ENCODE data around the gene DSC1.
A peak's percentile ranks its signal among the peaks of the same experiment; 100 is the strongest.

Gene DSC1

GRCh38 chr18:31102025-31102684, 60.5 kb downstream of the DSC1 start, which contains the start of gene DSC2:
Gene DSC2 (minus strand): TSS chr18:31102421. CDS start chr18:31101971, 450 bp downstream.
- in situ Hi-C loops (cut with HindIII; ENCODE audit: low sequenced_read_pairs), result no loop called here
- TF ChIP-seq CTCF (IDR thresholded peaks at IDR 0.05; ENCODE audit: low read depth, low read length, missing control alignments), result no peak
- peak within 1 kb of the TSS; percentile 57 for H3K4me3 ChIP-seq (ENCODE audit: low read depth, low read length)
- no peak for DNase-seq (ENCODE audit: low read depth)

- in situ Hi-C loops (cut with HindIII; ENCODE audit: low sequenced_read_pairs), result no loop called here
- TF ChIP-seq CTCF (IDR thresholded peaks at IDR 0.05; ENCODE audit: low read depth, low read length, missing control alignments), result no peak
- DNase-seq (ENCODE audit: low read depth), result no peak
- peak overlapping the region; percentile 57 for H3K4me3 ChIP-seq (ENCODE audit: low read depth, low read length)
Observed at GRCh38 chr18:31101183-31102024, 61.3 kb downstream of the DSC1 start.

GRCh38 chr18:31100436-31101182, 62.0 kb downstream of the DSC1 start:
- H3K4me3 ChIP-seq (ENCODE audit: low read depth, low read length), result peak overlapping the region; percentile 57
- no peak for DNase-seq (ENCODE audit: low read depth)
- no peak for TF ChIP-seq CTCF (IDR thresholded peaks at IDR 0.05; ENCODE audit: low read depth, low read length, missing control alignments)
- in situ Hi-C loops (cut with HindIII; ENCODE audit: low sequenced_read_pairs), result no loop called here

GRCh38 chr18:31099450-31100230, 63.0 kb downstream of the DSC1 start:
- DNase-seq (ENCODE audit: low read depth), result no peak
- no peak for TF ChIP-seq CTCF (IDR thresholded peaks at IDR 0.05; ENCODE audit: low read depth, low read length, missing control alignments)
- H3K4me3 ChIP-seq (ENCODE audit: low read depth, low read length), result no peak overlapping the region
- in situ Hi-C loops (cut with HindIII; ENCODE audit: low sequenced_read_pairs), result no loop called here

GRCh38 chr18:31098878-31099277, 63.8 kb downstream of the DSC1 start:
- no peak for DNase-seq (ENCODE audit: low read depth)
- TF ChIP-seq CTCF (IDR thresholded peaks at IDR 0.05; ENCODE audit: low read depth, low read length, missing control alignments), result no peak
- H3K4me3 ChIP-seq (ENCODE audit: low read depth, low read length), result no peak overlapping the region
- in situ Hi-C loops (cut with HindIII; ENCODE audit: low sequenced_read_pairs), result no loop called here

- no peak for DNase-seq (ENCODE audit: low read depth)
- TF ChIP-seq CTCF (IDR thresholded peaks at IDR 0.05; ENCODE audit: low read depth, low read length, missing control alignments), result no peak
- no peak overlapping the region for H3K4me3 ChIP-seq (ENCODE audit: low read depth, low read length)
- in situ Hi-C loops (cut with HindIII; ENCODE audit: low sequenced_read_pairs), result no loop called here
Observed at GRCh38 chr18:31097666-31098065, 65.0 kb downstream of the DSC1 start.
